Endothelial cell (in vitro differentiated cells): ENCODE measurements around the gene ZNF669. TPM values are rescaled to one million over a fixed set of nuclear protein-coding genes. Genes with fewer than 3 reads are reported as not detected.

ENCODE experiments used
- DNase-seq: peaks from one replicate; pipeline ENCODE4 v3.0.0; 2021; ENCODE audit warnings: low spot score
- H3K27ac Mint-ChIP-seq: one replicate; pipeline ENCODE4 v1.8.0; 2021; ENCODE audit warnings: mixed read lengths, inconsistent platforms; ENCODE audit not compliant: unreplicated experiment
- H3K27me3 Mint-ChIP-seq: one replicate; pipeline ENCODE4 v1.8.0; 2021; ENCODE audit warnings: mild to moderate bottlenecking, moderate library complexity, mixed read lengths, inconsistent platforms; ENCODE audit not compliant: unreplicated experiment
- H3K36me3 Mint-ChIP-seq: one replicate; pipeline ENCODE4 v1.8.0; 2021; ENCODE audit warnings: mild to moderate bottlenecking, low read depth, mixed read lengths, inconsistent platforms; ENCODE audit not compliant: unreplicated experiment
- H3K4me1 Mint-ChIP-seq: one replicate; pipeline ENCODE4 v1.8.0; 2021; ENCODE audit warnings: mild to moderate bottlenecking, mixed read lengths, inconsistent platforms; ENCODE audit not compliant: unreplicated experiment
- H3K4me3 Mint-ChIP-seq: one replicate; pipeline ENCODE4 v1.8.0; 2021; ENCODE audit warnings: mild to moderate bottlenecking, mixed read lengths, inconsistent platforms; ENCODE audit not compliant: unreplicated experiment
- H3K9me3 Mint-ChIP-seq: one replicate; pipeline ENCODE4 v1.8.0; 2021; ENCODE audit warnings: mixed read lengths, inconsistent platforms; ENCODE audit not compliant: unreplicated experiment
- total RNA-seq: library from RNA; stranded (reverse); fragmentation: NEBNext Ultra II Directional; extraction: Animal tissue kit (Norgen Biotek cat#: 25700); gene quantifications from one replicate; pipeline ENCODE4 v1.2.1, GENCODE V29; 2021; ENCODE audit not compliant: unreplicated experiment
- TF ChIP-seq, protein P1 (sequence below): fragments of 200-600 bp; sonication (generic); IDR thresholded peaks from one replicate; pipeline ENCODE4 v1.5.0; 2021; ENCODE audit warnings: antibody characterized with exemption; ENCODE audit not compliant: unreplicated experiment

ZNF669 gene
- total RNA-seq, 1 donor from 2014 or later, result 21.7 TPM

DNA sequence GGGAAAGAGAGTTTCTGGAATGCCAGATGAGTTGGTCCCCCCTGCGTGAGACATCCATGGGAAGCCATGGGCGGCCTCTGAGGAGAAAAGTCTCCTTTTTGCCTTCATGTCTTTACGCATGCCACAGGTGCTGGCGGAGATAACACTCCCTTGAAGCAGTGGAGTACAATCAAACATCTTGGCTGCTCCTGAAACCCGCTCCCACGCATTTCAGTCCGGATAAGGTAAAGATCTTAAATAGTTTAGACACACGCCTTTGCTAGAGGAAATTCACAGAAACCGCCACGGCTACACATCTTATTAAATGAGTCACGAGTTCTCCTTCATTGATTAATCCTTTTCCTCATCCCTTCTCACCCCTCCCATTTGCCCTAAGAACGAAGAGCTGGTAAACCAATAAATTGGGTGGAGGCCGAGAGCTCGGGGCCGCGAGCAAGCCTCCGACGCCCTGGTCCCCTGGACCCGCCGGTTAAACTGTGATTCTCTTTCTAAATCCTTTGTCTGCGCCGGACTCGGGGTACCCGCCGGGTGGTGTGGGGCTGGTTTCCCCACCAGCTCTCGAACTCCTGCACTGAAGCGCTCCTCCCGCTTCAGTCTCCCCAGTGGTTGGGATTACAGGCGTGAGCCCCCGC, 6.6 kb upstream of the ZNF669 start:
- H3K27ac Mint-ChIP-seq, result peak overlapping the region; percentile 20
- peak overlapping the region; percentile 86 for H3K4me3 Mint-ChIP-seq
- TF ChIP-seq, protein P1, sequence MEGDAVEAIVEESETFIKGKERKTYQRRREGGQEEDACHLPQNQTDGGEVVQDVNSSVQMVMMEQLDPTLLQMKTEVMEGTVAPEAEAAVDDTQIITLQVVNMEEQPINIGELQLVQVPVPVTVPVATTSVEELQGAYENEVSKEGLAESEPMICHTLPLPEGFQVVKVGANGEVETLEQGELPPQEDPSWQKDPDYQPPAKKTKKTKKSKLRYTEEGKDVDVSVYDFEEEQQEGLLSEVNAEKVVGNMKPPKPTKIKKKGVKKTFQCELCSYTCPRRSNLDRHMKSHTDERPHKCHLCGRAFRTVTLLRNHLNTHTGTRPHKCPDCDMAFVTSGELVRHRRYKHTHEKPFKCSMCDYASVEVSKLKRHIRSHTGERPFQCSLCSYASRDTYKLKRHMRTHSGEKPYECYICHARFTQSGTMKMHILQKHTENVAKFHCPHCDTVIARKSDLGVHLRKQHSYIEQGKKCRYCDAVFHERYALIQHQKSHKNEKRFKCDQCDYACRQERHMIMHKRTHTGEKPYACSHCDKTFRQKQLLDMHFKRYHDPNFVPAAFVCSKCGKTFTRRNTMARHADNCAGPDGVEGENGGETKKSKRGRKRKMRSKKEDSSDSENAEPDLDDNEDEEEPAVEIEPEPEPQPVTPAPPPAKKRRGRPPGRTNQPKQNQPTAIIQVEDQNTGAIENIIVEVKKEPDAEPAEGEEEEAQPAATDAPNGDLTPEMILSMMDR, result no peak
- peaks cover 8% of the 10 kb centered on the region for H3K36me3 Mint-ChIP-seq
- no peaks in the 10 kb centered on the region for H3K9me3 Mint-ChIP-seq
- no peak for DNase-seq
- peaks cover 5% of the 10 kb centered on the region for H3K4me1 Mint-ChIP-seq
- peaks cover 22% of the 10 kb centered on the region for H3K27me3 Mint-ChIP-seq

DNA sequence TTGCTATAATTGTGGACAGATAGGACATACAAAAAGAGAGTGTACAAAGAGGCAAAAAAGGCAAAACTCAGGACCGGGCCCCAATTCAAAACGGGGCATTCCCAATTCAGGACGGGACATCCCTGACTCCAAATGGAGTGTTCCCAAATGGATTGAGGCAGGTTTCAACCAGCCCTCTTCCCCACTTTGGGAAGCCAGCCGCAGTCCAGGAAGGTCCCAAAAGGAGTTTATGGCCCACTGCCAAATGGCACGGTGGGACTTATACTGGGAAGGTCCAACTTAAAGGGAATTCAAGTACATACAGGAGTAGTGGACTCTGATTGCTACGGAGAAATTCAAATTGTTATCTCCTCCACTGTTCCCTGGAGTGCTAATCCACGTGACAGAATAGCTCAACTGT, 3.5 kb upstream of the ZNF669 start:
- Mint-ChIP-seq H3K9me3 (no peaks in the 10 kb centered on the region), H3K4me3 (no peak overlapping the region), H3K27me3 (peaks cover 12% of the 10 kb centered on the region), H3K36me3 (peaks cover 14% of the 10 kb centered on the region), H3K4me1 (peaks cover 10% of the 10 kb centered on the region), H3K27ac (no peak overlapping the region)
- TF ChIP-seq, protein P1, result no peak
- no peak for DNase-seq

DNA sequence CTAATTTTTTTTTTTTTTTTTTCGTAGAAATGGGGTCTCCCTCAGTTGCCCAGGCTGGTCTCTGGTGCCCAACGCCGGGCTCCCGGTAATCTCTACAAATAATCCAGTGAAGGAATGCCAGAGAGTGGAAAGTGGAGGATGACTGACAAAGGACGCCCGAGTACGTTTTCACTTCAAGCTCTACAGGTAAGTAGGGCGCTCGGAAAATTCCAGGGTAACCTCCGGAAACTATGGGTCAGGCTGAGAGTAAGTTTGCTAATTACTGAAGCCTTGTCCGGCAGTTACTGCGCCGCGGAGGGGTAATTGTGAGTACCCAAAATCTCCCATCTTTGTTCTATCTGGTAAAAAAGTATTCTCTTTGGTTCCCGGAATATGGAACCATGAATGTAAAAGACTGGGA, 1.8 kb upstream of the ZNF669 start:
- TF ChIP-seq, protein P1, result no peak
- Mint-ChIP-seq H3K27ac (no peak overlapping the region), H3K27me3 (peaks cover 9% of the 10 kb centered on the region), H3K36me3 (peaks cover 30% of the 10 kb centered on the region), H3K4me1 (peaks cover 13% of the 10 kb centered on the region), H3K4me3 (no peak overlapping the region), H3K9me3 (peaks cover 6% of the 10 kb centered on the region)
- no peak for DNase-seq

DNA sequence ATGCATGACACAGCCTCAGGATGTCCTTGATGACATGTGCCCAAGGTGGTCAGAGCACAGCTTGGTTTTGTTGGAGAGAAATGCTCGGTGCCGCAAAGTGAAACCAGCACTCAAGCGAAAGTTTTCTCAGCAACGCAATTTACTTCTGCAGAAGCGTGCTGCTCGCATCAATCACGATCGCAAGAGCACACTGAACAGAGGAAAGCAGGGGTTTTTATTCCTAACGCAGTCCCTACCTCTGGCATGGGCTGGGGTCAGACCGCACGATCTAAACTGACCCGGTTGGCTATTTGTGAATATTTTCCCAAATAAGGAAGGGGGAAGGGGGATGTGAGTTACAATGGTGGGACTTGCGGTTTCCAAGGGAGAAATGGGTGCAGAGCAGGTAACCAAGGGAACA, 809 bp upstream of the ZNF669 start:
- Mint-ChIP-seq H3K27me3 (peaks cover 6% of the 10 kb centered on the region), H3K4me1 (peaks cover 8% of the 10 kb centered on the region), H3K9me3 (peaks cover 14% of the 10 kb centered on the region), H3K36me3 (peaks cover 34% of the 10 kb centered on the region), H3K4me3 (peak overlapping the region; percentile 48), H3K27ac (no peak overlapping the region)
- TF ChIP-seq, protein P1, result no peak
- no peak for DNase-seq

DNA sequence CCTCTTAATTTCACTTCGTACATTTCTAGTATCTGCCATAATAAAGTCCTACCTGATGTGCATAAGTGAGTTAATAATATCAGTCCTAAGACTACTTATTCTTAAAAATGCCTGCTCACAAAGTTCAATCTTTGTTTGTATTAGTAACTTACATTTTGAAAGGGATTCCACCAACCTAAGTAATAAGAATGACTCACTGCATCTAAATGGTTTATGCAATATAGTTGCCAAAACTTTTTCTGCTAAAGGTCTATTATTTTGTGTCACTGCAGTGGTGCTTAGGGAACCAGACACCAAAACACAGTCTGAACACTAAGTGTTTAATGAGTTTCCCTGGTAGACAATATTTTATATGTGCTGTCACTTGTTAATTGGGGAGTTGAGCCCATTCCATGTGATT, 1.8 kb downstream of the ZNF669 start:
- peak overlapping the region; percentile 74 for H3K4me3 Mint-ChIP-seq
- H3K4me1 Mint-ChIP-seq, result peaks cover 8% of the 10 kb centered on the region
- H3K9me3 Mint-ChIP-seq, result peaks cover 14% of the 10 kb centered on the region
- peaks cover 46% of the 10 kb centered on the region for H3K36me3 Mint-ChIP-seq
- TF ChIP-seq, protein P1, result no peak
- DNase-seq, result no peak
- H3K27ac Mint-ChIP-seq, result no peak overlapping the region
- H3K27me3 Mint-ChIP-seq, result peaks cover 6% of the 10 kb centered on the region
